Osteocyte (in vitro differentiated cells): ENCODE results near the gene SAMD4A. TPM values are rescaled to one million over a fixed set of nuclear protein-coding genes. Genes with fewer than 3 reads are reported as not detected.

ENCODE experiments used
- DNase-seq: peaks from one replicate; pipeline ENCODE4 v3.0.0; 2021; ENCODE audit warnings: mixed read lengths; ENCODE audit not compliant: unreplicated experiment; ENCODE audit errors: extremely low spot score
- H3K27ac Mint-ChIP-seq: one replicate; pipeline ENCODE4 v1.8.0; 2021; ENCODE audit warnings: mild to moderate bottlenecking, mixed read lengths; ENCODE audit not compliant: unreplicated experiment
- H3K27me3 Mint-ChIP-seq: one replicate; pipeline ENCODE4 v1.8.0; 2021; ENCODE audit warnings: mixed read lengths; ENCODE audit not compliant: unreplicated experiment
- H3K36me3 Mint-ChIP-seq: one replicate; pipeline ENCODE4 v1.8.0; 2021; ENCODE audit warnings: mixed read lengths; ENCODE audit not compliant: unreplicated experiment
- H3K4me1 Mint-ChIP-seq: one replicate; pipeline ENCODE4 v1.8.0; 2021; ENCODE audit warnings: mixed read lengths; ENCODE audit not compliant: unreplicated experiment
- H3K4me3 Mint-ChIP-seq: one replicate; pipeline ENCODE4 v1.8.0; 2021; ENCODE audit warnings: mild to moderate bottlenecking, moderate library complexity, mixed read lengths; ENCODE audit not compliant: unreplicated experiment
- H3K9me3 Mint-ChIP-seq: one replicate; pipeline ENCODE4 v1.8.0; 2021; ENCODE audit warnings: mixed read lengths; ENCODE audit not compliant: unreplicated experiment
- total RNA-seq: library from RNA; stranded (reverse); gene quantifications from 2 replicates; pipeline ENCODE4 v1.2.1, GENCODE V29; 2021
- TF ChIP-seq, protein P1 (sequence below): fragments of 200-600 bp; sonication (generic); IDR thresholded peaks from 2 replicates; pipeline ENCODE4 v1.5.0; 2021; ENCODE audit warnings: antibody characterized with exemption, mild to moderate bottlenecking, moderate library complexity

SAMD4A gene
- total RNA-seq, 1 donor from 2014 or later: 39.1 TPM

DNA sequence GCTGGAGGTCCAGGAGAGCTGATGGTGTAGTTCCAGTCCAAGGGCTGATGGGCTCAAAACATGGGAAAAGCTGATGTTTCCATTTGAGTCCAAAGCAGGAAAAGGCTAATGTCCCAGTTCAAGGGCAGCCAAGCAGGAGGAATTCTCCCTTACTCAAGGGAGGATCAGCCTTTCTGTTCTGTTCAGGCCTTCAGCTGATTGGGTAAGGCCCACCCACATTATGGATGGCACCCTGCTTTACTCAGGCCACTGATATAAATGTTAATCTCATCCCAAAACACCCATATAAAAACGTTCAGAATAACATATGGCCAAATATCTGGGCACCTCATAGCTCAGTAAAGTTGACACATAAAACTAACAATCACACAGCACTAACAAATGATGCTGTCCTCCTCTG, 64.1 kb downstream of the SAMD4A start:
- TF ChIP-seq, protein P1, sequence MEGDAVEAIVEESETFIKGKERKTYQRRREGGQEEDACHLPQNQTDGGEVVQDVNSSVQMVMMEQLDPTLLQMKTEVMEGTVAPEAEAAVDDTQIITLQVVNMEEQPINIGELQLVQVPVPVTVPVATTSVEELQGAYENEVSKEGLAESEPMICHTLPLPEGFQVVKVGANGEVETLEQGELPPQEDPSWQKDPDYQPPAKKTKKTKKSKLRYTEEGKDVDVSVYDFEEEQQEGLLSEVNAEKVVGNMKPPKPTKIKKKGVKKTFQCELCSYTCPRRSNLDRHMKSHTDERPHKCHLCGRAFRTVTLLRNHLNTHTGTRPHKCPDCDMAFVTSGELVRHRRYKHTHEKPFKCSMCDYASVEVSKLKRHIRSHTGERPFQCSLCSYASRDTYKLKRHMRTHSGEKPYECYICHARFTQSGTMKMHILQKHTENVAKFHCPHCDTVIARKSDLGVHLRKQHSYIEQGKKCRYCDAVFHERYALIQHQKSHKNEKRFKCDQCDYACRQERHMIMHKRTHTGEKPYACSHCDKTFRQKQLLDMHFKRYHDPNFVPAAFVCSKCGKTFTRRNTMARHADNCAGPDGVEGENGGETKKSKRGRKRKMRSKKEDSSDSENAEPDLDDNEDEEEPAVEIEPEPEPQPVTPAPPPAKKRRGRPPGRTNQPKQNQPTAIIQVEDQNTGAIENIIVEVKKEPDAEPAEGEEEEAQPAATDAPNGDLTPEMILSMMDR: no peak
- Mint-ChIP-seq H3K4me3 (no peak overlapping the region), H3K27me3 (no peaks in the 10 kb centered on the region)

DNA sequence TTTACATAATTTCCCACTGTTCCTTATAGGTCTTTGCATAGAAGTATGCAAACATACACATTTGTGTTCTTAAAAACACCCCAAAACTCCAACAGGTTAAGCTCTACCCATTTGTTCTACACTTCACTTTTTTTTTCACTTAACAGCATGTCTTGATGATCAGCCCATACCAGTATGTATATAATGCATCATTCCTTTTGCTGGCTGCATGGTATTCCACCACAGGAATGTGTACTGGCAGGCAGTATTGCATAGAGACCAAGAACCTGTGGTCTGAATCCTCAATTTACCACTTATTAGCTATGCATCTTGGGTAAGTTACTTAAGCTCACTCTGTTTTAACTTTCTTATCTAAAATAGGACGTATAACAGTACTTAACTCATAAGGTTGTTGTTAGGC, 65.5 kb downstream of the SAMD4A start:
- H3K4me3 Mint-ChIP-seq: no peak overlapping the region
- H3K9me3 Mint-ChIP-seq: peaks cover 5% of the 10 kb centered on the region
- H3K27ac Mint-ChIP-seq: no peak overlapping the region
- H3K36me3 Mint-ChIP-seq: no peaks in the 10 kb centered on the region
- TF ChIP-seq, protein P1: no peak
- DNase-seq: no peak
- H3K27me3 Mint-ChIP-seq: no peaks in the 10 kb centered on the region
- H3K4me1 Mint-ChIP-seq: peaks cover 35% of the 10 kb centered on the region

More for the DNA sequence above, 64.1 kb downstream of the SAMD4A start:
- H3K27ac Mint-ChIP-seq: no peak overlapping the region
- no peak for DNase-seq
- no peaks in the 10 kb centered on the region for H3K36me3 Mint-ChIP-seq
- peaks cover 5% of the 10 kb centered on the region for H3K9me3 Mint-ChIP-seq
- H3K4me1 Mint-ChIP-seq: peaks cover 39% of the 10 kb centered on the region

DNA sequence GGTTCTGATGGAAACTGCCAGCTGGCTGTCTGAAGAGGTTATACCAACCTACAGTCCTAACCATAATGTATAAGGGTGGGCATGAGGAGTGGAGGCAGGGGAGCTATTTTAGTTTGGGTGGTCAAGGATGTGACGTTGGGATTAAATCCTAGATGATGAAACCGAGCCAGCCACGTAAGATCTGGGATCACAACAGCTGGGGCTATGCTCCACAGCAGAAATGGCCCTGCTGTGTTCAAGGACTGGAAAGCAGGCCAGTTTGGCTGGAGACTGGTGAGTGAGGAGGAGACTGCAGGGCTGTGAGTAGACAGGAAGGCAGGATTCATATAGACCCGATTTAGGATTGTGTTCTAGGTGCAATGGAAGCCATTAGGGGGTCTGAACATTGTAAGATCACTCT, 66.1 kb downstream of the SAMD4A start:
- no peak overlapping the region for H3K27ac Mint-ChIP-seq
- DNase-seq: no peak

DNA sequence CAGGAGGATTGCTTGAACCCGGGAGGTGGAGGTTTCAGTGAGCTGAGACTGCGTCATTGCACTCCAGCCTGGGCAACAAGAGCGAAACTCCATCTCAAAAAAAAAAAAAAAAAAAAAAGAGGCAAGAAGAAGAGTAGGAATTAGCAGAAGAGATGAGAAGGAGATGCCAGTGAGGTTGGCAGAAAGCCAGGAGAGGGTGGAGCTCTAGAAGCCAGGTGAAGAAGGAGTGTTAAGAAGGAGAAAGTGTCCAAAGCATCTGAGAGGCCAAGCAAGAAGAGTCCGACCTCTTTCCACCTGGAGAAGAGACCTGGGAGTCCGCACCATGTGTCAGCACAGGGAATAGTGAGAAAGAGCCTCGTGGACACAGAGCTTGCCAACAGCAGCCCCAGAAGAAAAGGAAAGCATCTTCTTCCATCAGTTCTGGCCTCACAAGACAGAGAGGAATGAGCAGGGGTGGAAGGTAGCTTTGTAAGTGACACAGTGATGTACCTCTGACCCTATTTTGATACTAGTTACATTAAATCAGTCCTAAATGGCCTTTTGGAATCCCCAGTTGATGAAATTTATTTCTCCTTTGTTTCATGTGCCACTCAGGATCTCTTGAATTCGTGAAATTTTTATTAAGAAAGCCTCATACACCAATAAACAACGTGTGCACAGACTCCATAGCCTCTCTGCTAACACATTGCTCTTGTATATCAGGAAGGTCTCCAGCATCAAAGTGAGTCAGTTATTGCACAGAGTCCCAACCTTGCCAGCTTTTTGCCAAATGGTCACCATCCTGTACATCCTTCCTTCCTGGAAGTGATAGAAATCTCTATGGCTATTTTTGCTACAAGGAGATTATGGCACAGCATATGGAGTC, 70.6 kb downstream of the SAMD4A start:
- peak overlapping the region; percentile 72 for H3K27ac Mint-ChIP-seq
- no peaks in the 10 kb centered on the region for H3K36me3 Mint-ChIP-seq
- TF ChIP-seq, protein P1: no peak
- no peak for DNase-seq
- peaks cover under 1% of the 10 kb centered on the region for H3K9me3 Mint-ChIP-seq
- H3K4me3 Mint-ChIP-seq: no peak overlapping the region
- no peaks in the 10 kb centered on the region for H3K27me3 Mint-ChIP-seq
- H3K4me1 Mint-ChIP-seq: peaks cover 40% of the 10 kb centered on the region

More for the DNA sequence above, 66.1 kb downstream of the SAMD4A start:
- peaks cover 5% of the 10 kb centered on the region for H3K9me3 Mint-ChIP-seq
- H3K4me3 Mint-ChIP-seq: no peak overlapping the region
- TF ChIP-seq, protein P1: no peak
- H3K36me3 Mint-ChIP-seq: no peaks in the 10 kb centered on the region
- H3K4me1 Mint-ChIP-seq: peaks cover 35% of the 10 kb centered on the region
- H3K27me3 Mint-ChIP-seq: no peaks in the 10 kb centered on the region

DNA sequence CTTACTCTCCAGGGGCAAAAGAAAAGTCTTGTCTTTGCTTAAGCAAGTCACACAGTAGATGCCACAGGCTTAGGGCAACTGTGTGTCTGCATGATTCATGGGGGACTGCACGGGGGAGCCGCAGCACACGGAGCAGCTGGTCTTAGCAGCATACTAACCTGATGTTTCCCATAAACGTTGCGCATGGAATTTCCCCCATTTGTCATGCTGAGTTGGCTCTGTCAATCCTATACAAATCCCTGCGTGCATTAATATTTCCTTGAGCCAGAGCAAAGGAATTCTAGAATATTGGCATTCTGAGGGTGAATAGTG, 71.2 kb downstream of the SAMD4A start:
- DNase-seq: no peak
- Mint-ChIP-seq H3K4me3 (no peak overlapping the region), H3K9me3 (no peaks in the 10 kb centered on the region), H3K36me3 (no peaks in the 10 kb centered on the region), H3K4me1 (peaks cover 44% of the 10 kb centered on the region), H3K27ac (peak overlapping the region; percentile 72), H3K27me3 (no peaks in the 10 kb centered on the region)
- TF ChIP-seq, protein P1: no peak
